WERI-Rb-1 (cell line): Measurements from ENCODE around the gene ANKRD40.
A peak's percentile ranks its signal among the peaks of the same experiment; 100 is the strongest.

ENCODE experiments used
- DNase-seq: peaks from one replicate; pipeline ENCODE4 v3.0.0-alpha.2; 2020
- H3K27ac ChIP-seq: fragments of 250-450 bp; sonication (Bioruptor Pico); 2 replicates; pipeline ENCODE4 v1.5.1; 2020; ENCODE audit warnings: mild to moderate bottlenecking, moderate library complexity
- H3K27me3 ChIP-seq: fragments of 250-450 bp; sonication (Bioruptor Pico); 2 replicates; pipeline ENCODE4 v1.5.1; 2021; ENCODE audit warnings: mild to moderate bottlenecking, low read depth, moderate library complexity; ENCODE audit not compliant: insufficient read depth, severe bottlenecking
- H3K36me3 ChIP-seq: fragments of 250-450 bp; sonication (Bioruptor Pico); 2 replicates; pipeline ENCODE4 v1.5.1; 2020; ENCODE audit warnings: mild to moderate bottlenecking, moderate library complexity
- H3K4me3 ChIP-seq: 2 replicates; pipeline ENCODE4 v1.5.1; 2011; ENCODE audit warnings: low read depth, mild to moderate bottlenecking, control low read depth, low read length
- H3K9me3 ChIP-seq: fragments of 250-450 bp; sonication (Bioruptor Pico); 2 replicates; pipeline ENCODE4 v1.5.1; 2021; ENCODE audit warnings: mild to moderate bottlenecking, moderate library complexity; ENCODE audit not compliant: severe bottlenecking
- CTCF ChIP-seq: IDR thresholded peaks from 2 replicates; pipeline ENCODE4 v1.5.1; 2011; ENCODE audit warnings: low read depth, mild to moderate bottlenecking, control low read depth, inconsistent platforms, low read length

The ANKRD40 gene

GRCh38 chr17:50661795-50662391 lies 45.8 kb downstream of the ANKRD40 start:
- no peaks in the 10 kb centered on the region for H3K27me3 ChIP-seq
- no peaks in the 10 kb centered on the region for H3K9me3 ChIP-seq
- H3K4me3 ChIP-seq: no peak overlapping the region
- no peak for TF ChIP-seq CTCF
- peak overlapping the region; percentile 18; the same call in 1 of the 2 replicates for H3K27ac ChIP-seq
- peak; percentile 52 for DNase-seq
- no peaks in the 10 kb centered on the region for H3K36me3 ChIP-seq

GRCh38 chr17:50661348-50661747 lies 46.4 kb downstream of the ANKRD40 start:
- no peak for DNase-seq
- Histone ChIP-seq H3K27ac (peak overlapping the region; percentile 18; the same call in 1 of the 2 replicates), H3K4me3 (no peak overlapping the region), H3K9me3 (no peaks in the 10 kb centered on the region), H3K27me3 (no peaks in the 10 kb centered on the region), H3K36me3 (no peaks in the 10 kb centered on the region)
- TF ChIP-seq CTCF: no peak

GRCh38 chr17:50660887-50661345 lies 46.8 kb downstream of the ANKRD40 start:
- no peak for DNase-seq
- TF ChIP-seq CTCF: no peak
- no peaks in the 10 kb centered on the region for H3K27me3 ChIP-seq
- H3K27ac ChIP-seq: no peak overlapping the region
- no peaks in the 10 kb centered on the region for H3K9me3 ChIP-seq
- no peaks in the 10 kb centered on the region for H3K36me3 ChIP-seq
- H3K4me3 ChIP-seq: no peak overlapping the region

- Histone ChIP-seq H3K36me3 (no peaks in the 10 kb centered on the region), H3K27me3 (no peaks in the 10 kb centered on the region), H3K27ac (no peak overlapping the region), H3K9me3 (no peaks in the 10 kb centered on the region), H3K4me3 (no peak overlapping the region)
- TF ChIP-seq CTCF: no peak
- no peak for DNase-seq
Measured at GRCh38 chr17:50660042-50660886, 47.5 kb downstream of the ANKRD40 start.

GRCh38 chr17:50659179-50659578 lies 48.5 kb downstream of the ANKRD40 start:
- H3K27me3 ChIP-seq: no peaks in the 10 kb centered on the region
- no peak for DNase-seq
- H3K27ac ChIP-seq: no peak overlapping the region; the same call in 1 of the 2 replicates
- TF ChIP-seq CTCF: peak; percentile 29
- no peaks in the 10 kb centered on the region for H3K9me3 ChIP-seq
- H3K36me3 ChIP-seq: no peaks in the 10 kb centered on the region
- no peak overlapping the region for H3K4me3 ChIP-seq
